ACC112 (cell line): ENCODE results near the gene HDAC9.
"Not testable (repeated sequence)": the region's sequence is repeated elsewhere in the genome, so short reads cannot be mapped to it uniquely, and the experiment has no call there.

Experiments
- H2AFZ ChIP-seq: fragments of 200-600 bp; sonication (generic); one replicate; pipeline ENCODE4 v1.6.0; 2017; ENCODE audit warnings: antibody characterized with exemption, low read length; ENCODE audit not compliant: unreplicated experiment
- H3K27ac ChIP-seq: fragments of 200-600 bp; sonication (generic); 2 replicates; pipeline ENCODE4 v1.5.1; 2014; ENCODE audit warnings: low read depth, mild to moderate bottlenecking, antibody characterized with exemption, low read length, moderate library complexity
- H3K27me3 ChIP-seq: fragments of 200-600 bp; sonication (generic); 2 replicates; pipeline ENCODE4 v1.6.1; 2014; ENCODE audit warnings: mild to moderate bottlenecking, antibody characterized with exemption, low read length, moderate library complexity, mixed read lengths; ENCODE audit not compliant: insufficient read depth
- H3K36me3 ChIP-seq: fragments of 200-600 bp; sonication (generic); 2 replicates; pipeline ENCODE4 v1.6.1; 2016; ENCODE audit warnings: mild to moderate bottlenecking, antibody characterized with exemption, low read length, moderate library complexity, mixed read lengths; ENCODE audit not compliant: insufficient read depth
- H3K4me1 ChIP-seq: fragments of 200-600 bp; sonication (generic); one replicate; pipeline ENCODE4 v1.6.1; 2016; ENCODE audit warnings: low read length, mixed read lengths; ENCODE audit not compliant: insufficient read depth, unreplicated experiment, control insufficient read depth
- H3K4me3 ChIP-seq: fragments of 200-600 bp; sonication (generic); 2 replicates; pipeline ENCODE4 v1.5.1; 2014; ENCODE audit warnings: mild to moderate bottlenecking, low read depth, low read length
- H3K79me2 ChIP-seq: fragments of 200-600 bp; sonication (generic); one replicate; pipeline ENCODE4 v1.6.0; 2016; ENCODE audit warnings: low read length; ENCODE audit not compliant: control insufficient read depth, unreplicated experiment, insufficient read depth

Gene HDAC9

GRCh38 chr7:18958627-18959026, 463.1 kb downstream of the HDAC9 start:
- no peaks in the 10 kb centered on the region for H3K79me2 ChIP-seq
- H2AFZ ChIP-seq = no peak overlapping the region
- H3K27me3 ChIP-seq = no peaks in the 10 kb centered on the region
- H3K36me3 ChIP-seq = no peaks in the 10 kb centered on the region
- no peak overlapping the region for H3K4me3 ChIP-seq
- peaks cover 10% of the 10 kb centered on the region for H3K4me1 ChIP-seq
- H3K27ac ChIP-seq = no peak overlapping the region

GRCh38 chr7:18960725-18961124, 465.2 kb downstream of the HDAC9 start:
- no peak overlapping the region for H3K27ac ChIP-seq
- no peaks in the 10 kb centered on the region for H3K27me3 ChIP-seq
- no peak overlapping the region for H3K4me3 ChIP-seq
- H2AFZ ChIP-seq = no peak overlapping the region
- no peaks in the 10 kb centered on the region for H3K36me3 ChIP-seq
- H3K4me1 ChIP-seq = peaks cover 10% of the 10 kb centered on the region
- H3K79me2 ChIP-seq = no peaks in the 10 kb centered on the region

GRCh38 chr7:18962031-18962430, 466.5 kb downstream of the HDAC9 start:
- Histone ChIP-seq H3K4me1 (peaks cover 10% of the 10 kb centered on the region), H3K4me3 (no peak overlapping the region), H2AFZ (no peak overlapping the region), H3K27ac (no peak overlapping the region), H3K79me2 (no peaks in the 10 kb centered on the region), H3K27me3 (no peaks in the 10 kb centered on the region), H3K36me3 (no peaks in the 10 kb centered on the region)

- no peaks in the 10 kb centered on the region for H3K79me2 ChIP-seq
- H3K4me1 ChIP-seq = no peaks in the 10 kb centered on the region
- H3K27me3 ChIP-seq = no peaks in the 10 kb centered on the region
- H3K27ac ChIP-seq = no peak overlapping the region
- no peak overlapping the region for H3K4me3 ChIP-seq
- no peak overlapping the region for H2AFZ ChIP-seq
- H3K36me3 ChIP-seq = no peaks in the 10 kb centered on the region
These were observed 470.1 kb downstream of the HDAC9 start for GRCh38 chr7:18965657-18966056.

GRCh38 chr7:18967755-18968154, 472.2 kb downstream of the HDAC9 start:
- not testable (repeated sequence) for H3K27ac ChIP-seq, H3K27me3 ChIP-seq, H3K79me2 ChIP-seq, H3K36me3 ChIP-seq, H2AFZ ChIP-seq, H3K4me1 ChIP-seq, H3K4me3 ChIP-seq

- H3K36me3 ChIP-seq = no peaks in the 10 kb centered on the region
- H3K79me2 ChIP-seq = no peaks in the 10 kb centered on the region
- H3K27ac ChIP-seq = no peak overlapping the region
- H2AFZ ChIP-seq = no peak overlapping the region
- H3K4me1 ChIP-seq = peaks cover 11% of the 10 kb centered on the region
- no peak overlapping the region for H3K4me3 ChIP-seq
- H3K27me3 ChIP-seq = no peaks in the 10 kb centered on the region
These were observed 476.3 kb downstream of the HDAC9 start for GRCh38 chr7:18971839-18972238.

GRCh38 chr7:18974803-18975202, 479.3 kb downstream of the HDAC9 start:
- Histone ChIP-seq H3K4me3 (no peak overlapping the region), H2AFZ (no peak overlapping the region), H3K27ac (no peak overlapping the region), H3K27me3 (no peaks in the 10 kb centered on the region), H3K4me1 (peaks cover 31% of the 10 kb centered on the region), H3K79me2 (no peaks in the 10 kb centered on the region), H3K36me3 (no peaks in the 10 kb centered on the region)

- H3K79me2 ChIP-seq = no peaks in the 10 kb centered on the region
- H2AFZ ChIP-seq = no peak overlapping the region
- peaks cover 31% of the 10 kb centered on the region for H3K4me1 ChIP-seq
- H3K27me3 ChIP-seq = no peaks in the 10 kb centered on the region
- H3K36me3 ChIP-seq = no peaks in the 10 kb centered on the region
- no peak overlapping the region for H3K4me3 ChIP-seq
- H3K27ac ChIP-seq = no peak overlapping the region
These were observed 479.7 kb downstream of the HDAC9 start for GRCh38 chr7:18975276-18975675.

GRCh38 chr7:18975689-18976280, 480.2 kb downstream of the HDAC9 start:
- H3K4me3 ChIP-seq = no peak overlapping the region
- no peaks in the 10 kb centered on the region for H3K36me3 ChIP-seq
- H3K27ac ChIP-seq = no peak overlapping the region
- no peaks in the 10 kb centered on the region for H3K27me3 ChIP-seq
- no peak overlapping the region for H2AFZ ChIP-seq
- H3K4me1 ChIP-seq = peaks cover 31% of the 10 kb centered on the region
- H3K79me2 ChIP-seq = no peaks in the 10 kb centered on the region

- Histone ChIP-seq H2AFZ (no peak overlapping the region), H3K27ac (peak overlapping the region; percentile 78), H3K27me3 (no peaks in the 10 kb centered on the region), H3K36me3 (no peaks in the 10 kb centered on the region), H3K4me3 (peak overlapping the region; percentile 47), H3K4me1 (peaks cover 31% of the 10 kb centered on the region), H3K79me2 (no peaks in the 10 kb centered on the region)
These were observed 481.3 kb downstream of the HDAC9 start for GRCh38 chr7:18976715-18977471.

GRCh38 chr7:18978108-18978495, 482.6 kb downstream of the HDAC9 start:
- peak overlapping the region; percentile 78 for H3K27ac ChIP-seq
- H3K4me1 ChIP-seq = peaks cover 31% of the 10 kb centered on the region
- peak overlapping the region; percentile 18 for H2AFZ ChIP-seq
- no peaks in the 10 kb centered on the region for H3K27me3 ChIP-seq
- no peaks in the 10 kb centered on the region for H3K36me3 ChIP-seq
- H3K79me2 ChIP-seq = no peaks in the 10 kb centered on the region
- H3K4me3 ChIP-seq = peak overlapping the region; percentile 47
